GM21825 (cell line): ENCODE measurements around the gene CYP4F8.
"Not testable (repeated sequence)": the region's sequence is repeated elsewhere in the genome, so short reads cannot be mapped to it uniquely, and the experiment has no call there.

Experiments
- ATAC-seq: cut with Tn5 transposase; IDR thresholded peaks from one replicate; pipeline ENCODE4 v1.9.1; 2021; ENCODE audit warnings: mild to moderate bottlenecking, moderate library complexity; ENCODE audit not compliant: unreplicated experiment

The CYP4F8 gene

GRCh38 chr19:15643387-15643786 is 28.4 kb downstream of the CYP4F8 start:
- ATAC-seq, result no peak

GRCh38 chr19:15644066-15644741 is 29.2 kb downstream of the CYP4F8 start:
- no peak for ATAC-seq

GRCh38 chr19:15644816-15645215 is 29.8 kb downstream of the CYP4F8 start:
- ATAC-seq, result no peak

GRCh38 chr19:15649526-15649925 is 34.5 kb downstream of the CYP4F8 start:
- no peak for ATAC-seq

- not testable (repeated sequence) for ATAC-seq
Observed at GRCh38 chr19:15650123-15650522, 35.1 kb downstream of the CYP4F8 start.

- ATAC-seq, result no peak
Observed at GRCh38 chr19:15651791-15652190, 36.8 kb downstream of the CYP4F8 start.

GRCh38 chr19:15652559-15653278 is 37.7 kb downstream of the CYP4F8 start:
- ATAC-seq, result no peak

- no peak for ATAC-seq
Observed at GRCh38 chr19:15656467-15656866, 41.4 kb downstream of the CYP4F8 start.

- ATAC-seq, result no peak
Observed at GRCh38 chr19:15663247-15663646, 48.2 kb downstream of the CYP4F8 start.

GRCh38 chr19:15666186-15666585 is 51.2 kb downstream of the CYP4F8 start:
- no peak for ATAC-seq

GRCh38 chr19:15666883-15667282 is 51.9 kb downstream of the CYP4F8 start:
- no peak for ATAC-seq

- ATAC-seq, result no peak
Observed at GRCh38 chr19:15669440-15669839, 54.4 kb downstream of the CYP4F8 start.

- ATAC-seq, result no peak
Observed at GRCh38 chr19:15669891-15670290, 54.9 kb downstream of the CYP4F8 start.

- no peak for ATAC-seq
Observed at GRCh38 chr19:15671237-15671821, 56.3 kb downstream of the CYP4F8 start.

GRCh38 chr19:15671891-15672579 is 57.0 kb downstream of the CYP4F8 start:
- ATAC-seq, result no peak

GRCh38 chr19:15672580-15673175 is 57.7 kb downstream of the CYP4F8 start, which contains the start of gene CYP4F12:
Gene CYP4F12, plus strand, starts transcription at chr19:15673087. Its CDS starts 443 bp downstream, at chr19:15673530.
- ATAC-seq, result no peak

GRCh38 chr19:15673176-15673654 is 58.2 kb downstream of the CYP4F8 start:
- no peak for ATAC-seq

- ATAC-seq, result no peak
Observed at GRCh38 chr19:15675560-15675959, 60.5 kb downstream of the CYP4F8 start.

- ATAC-seq, result no peak
Observed at GRCh38 chr19:15679089-15679488, 64.1 kb downstream of the CYP4F8 start.

- ATAC-seq, result not testable (repeated sequence)
Observed at GRCh38 chr19:15679865-15680264, 64.8 kb downstream of the CYP4F8 start.
